CD4-positive, alpha-beta T cell (primary cell): ENCODE results near the gene RAD9A. TPM values are rescaled to one million over a fixed set of nuclear protein-coding genes. Genes with fewer than 3 reads are reported as not detected.

ENCODE experiments used
- ATAC-seq: fragments of 200-7000 bp; cut with Tn5 transposase; one replicate; pipeline ENCODE4 v1.10.0; 2022; ENCODE audit warnings: mild to moderate bottlenecking; ENCODE audit not compliant: poor library complexity
- CTCF ChIA-PET: fragments of 350-600 bp; sonication (Branson Sonifier 250); formaldehyde crosslinking; loops from one replicate; lab custom pipeline; 2021; ENCODE audit warnings: antibody characterized with exemption, inconsistent platforms; lab: Charles Lee
- POLR2A ChIA-PET: fragments of 350-600 bp; sonication (Branson Sonifier 250); formaldehyde crosslinking; loops from one replicate; lab custom pipeline; 2021; ENCODE audit warnings: antibody characterized with exemption, inconsistent platforms; lab: Charles Lee
- DNase-seq, 14 experiments: peaks; one replicate each; pipeline ENCODE4 v3.0.0-alpha.2; 2013 to 2020; ENCODE audit warnings: mixed read lengths in 2 of 14
- H3K27ac ChIP-seq, 2 donors: one replicate each; pipeline versions ENCODE4 v1.5.1 to v1.7.0; 2013; ENCODE audit warnings: low read length in 2 of 2, low read depth in 1 of 2, mild to moderate bottlenecking in 1 of 2
- H3K27me3 ChIP-seq, 2 experiments: 1 replicate in 1 of 2; 2 replicates in 1 of 2; pipeline versions ENCODE4 v1.6.1 to v1.7.0; 2013; ENCODE audit warnings: low read length in 2 of 2, control low read depth in 1 of 2, mild to moderate bottlenecking in 1 of 2, moderate library complexity in 1 of 2; ENCODE audit not compliant: insufficient read depth in 2 of 2, control insufficient read depth in 1 of 2
- H3K36me3 ChIP-seq: one replicate; pipeline ENCODE4 v1.6.1; 2013; ENCODE audit warnings: low read length, control low read depth; ENCODE audit not compliant: insufficient read depth
- H3K4me1 ChIP-seq: one replicate; pipeline ENCODE4 v1.6.1; 2013; ENCODE audit warnings: low read length, control low read depth; ENCODE audit not compliant: insufficient read depth
- H3K4me3 ChIP-seq: one replicate; pipeline ENCODE4 v1.5.1; 2013; ENCODE audit warnings: mild to moderate bottlenecking, low read length, moderate library complexity
- H3K9me3 ChIP-seq, 2 experiments: 1 replicate in 1 of 2; 2 replicates in 1 of 2; pipeline versions ENCODE4 v1.6.1 to v1.7.0; 2013; ENCODE audit warnings: low read length in 2 of 2, mild to moderate bottlenecking in 2 of 2, control low read depth in 1 of 2, moderate library complexity in 1 of 2; ENCODE audit not compliant: control insufficient read depth in 1 of 2, insufficient read depth in 1 of 2
- H3K27ac Mint-ChIP-seq: one replicate; pipeline ENCODE4 v1.8.0; 2020; ENCODE audit warnings: mixed read lengths
- H3K27me3 Mint-ChIP-seq: one replicate; pipeline ENCODE4 v1.8.0; 2021; ENCODE audit warnings: mixed read lengths
- H3K36me3 Mint-ChIP-seq: one replicate; pipeline ENCODE4 v1.8.0; 2021; ENCODE audit warnings: low read depth, mixed read lengths
- H3K4me1 Mint-ChIP-seq: one replicate; pipeline ENCODE4 v1.8.0; 2021; ENCODE audit warnings: low read depth, mixed read lengths
- H3K4me3 Mint-ChIP-seq: one replicate; pipeline ENCODE4 v1.8.0; 2020; ENCODE audit warnings: mild to moderate bottlenecking, mixed read lengths
- H3K9me3 Mint-ChIP-seq: one replicate; pipeline ENCODE4 v1.8.0; 2020; ENCODE audit warnings: mixed read lengths
- CTCF ChIP-seq: fragments of 200-600 bp; IDR thresholded peaks from one replicate; pipeline ENCODE4 v1.8.0; 2022; ENCODE audit warnings: antibody characterized with exemption, mild to moderate bottlenecking
- intact Hi-C, 2 experiments: fragments of 100-400 bp; cut with DNase I in 1 of 2; cut with micrococcal nuclease in 1 of 2; formaldehyde crosslinking; loops; one replicate each; pipeline versions ENCODE4 v1.15.1 to v1.9.0; 2023 to 2025; cut with DNase I, micrococcal nuclease
- total RNA-seq, 174 experiments: library from RNA in 2 of 174; stranded (reverse) in 2 of 174; gene quantifications; one replicate each; pipeline ENCODE4 v1.2.3 and lab custom pipeline; 2021 to 2026

The RAD9A gene
- total RNA-seq, 2 experiments from 2014 or later: 19.3 to 20.3 TPM

- ATAC-seq: no peak
- ChIA-PET CTCF (interaction anchor here (1.0 to 5.3 kb wide), 6 partner anchors 9 to 64 kb away, joined by 3 to 46 read pairs (median 4); partner anchors contain the start of genes CARNS1, PTPRCAP and TMEM134), POLR2A (interaction anchor here (0.9 to 7.1 kb wide), 20 partner anchors 8 to 1980 kb away, joined by 3 to 353 read pairs (median 8); partner anchors contain the start of genes AIP, ANKRD13D, CABP4 and CARNS1)
- no peaks in the 10 kb centered on the region for H3K9me3 Mint-ChIP-seq
- H3K27ac Mint-ChIP-seq: peak overlapping the region; percentile 98
- H3K9me3 ChIP-seq: no peaks in the 10 kb centered on the region
- peak overlapping the region; percentile 100 for H3K4me3 ChIP-seq
- peaks cover 48% of the 10 kb centered on the region for H3K36me3 ChIP-seq
- H3K36me3 Mint-ChIP-seq: peaks cover 63% of the 10 kb centered on the region
- DNase-seq: peak in 10 of 14 experiments; percentile 39 to 87 (median 56)
- intact Hi-C loops: loop anchor here (2.0 to 5.0 kb wide), 2 partner anchors 16 to 103 kb away; partner anchors contain the start of genes CDK2AP2 (in 1 of the 2) and PITPNM1 (in 1 of the 2)
- peak overlapping the region; percentile 72 to 84 for H3K27ac ChIP-seq
- H3K4me1 ChIP-seq: peaks cover 86% of the 10 kb centered on the region
- peaks cover 71% of the 10 kb centered on the region for H3K4me1 Mint-ChIP-seq
- no peaks in the 10 kb centered on the region for H3K27me3 Mint-ChIP-seq
- H3K27me3 ChIP-seq: no peaks in the 10 kb centered on the region
- H3K4me3 Mint-ChIP-seq: peak overlapping the region; percentile 100
- no peak for TF ChIP-seq CTCF
These were observed 12.9 kb downstream of the RAD9A start for GRCh38 chr11:67404515-67405195.

GRCh38 chr11:67405196-67405567 lies 13.4 kb downstream of the RAD9A start:
- Histone ChIP-seq H3K4me1 (peaks cover 86% of the 10 kb centered on the region), H3K4me3 (peak overlapping the region; percentile 100), H3K27me3 (no peaks in the 10 kb centered on the region), H3K9me3 (no peaks in the 10 kb centered on the region), H3K36me3 (peaks cover 49% of the 10 kb centered on the region), H3K27ac (peak overlapping the region; percentile 72 to 84)
- no peak for TF ChIP-seq CTCF
- H3K4me1 Mint-ChIP-seq: peaks cover 73% of the 10 kb centered on the region
- DNase-seq: peak in 2 of 14 experiments; percentile 49 to 50
- H3K9me3 Mint-ChIP-seq: no peaks in the 10 kb centered on the region
- ATAC-seq: no peak
- H3K27me3 Mint-ChIP-seq: no peaks in the 10 kb centered on the region
- intact Hi-C loops: loop anchor here in 1 of 2 experiments (2.0 kb wide), 1 partner anchor 16 kb away; no protein-coding TSS in a partner anchor
- H3K27ac Mint-ChIP-seq: peak overlapping the region; percentile 98
- peak overlapping the region; percentile 100 for H3K4me3 Mint-ChIP-seq
- ChIA-PET CTCF (interaction anchor here (1.0 to 5.3 kb wide), 5 partner anchors 8 to 64 kb away, joined by 3 to 46 read pairs (median 4); partner anchors contain the start of genes CARNS1 and TMEM134), POLR2A (interaction anchor here (1.0 to 7.1 kb wide), 13 partner anchors 8 to 117 kb away, joined by 3 to 353 read pairs (median 21); partner anchors contain the start of genes AIP, ANKRD13D, CABP4 and CARNS1)
- H3K36me3 Mint-ChIP-seq: peaks cover 61% of the 10 kb centered on the region

DNA sequence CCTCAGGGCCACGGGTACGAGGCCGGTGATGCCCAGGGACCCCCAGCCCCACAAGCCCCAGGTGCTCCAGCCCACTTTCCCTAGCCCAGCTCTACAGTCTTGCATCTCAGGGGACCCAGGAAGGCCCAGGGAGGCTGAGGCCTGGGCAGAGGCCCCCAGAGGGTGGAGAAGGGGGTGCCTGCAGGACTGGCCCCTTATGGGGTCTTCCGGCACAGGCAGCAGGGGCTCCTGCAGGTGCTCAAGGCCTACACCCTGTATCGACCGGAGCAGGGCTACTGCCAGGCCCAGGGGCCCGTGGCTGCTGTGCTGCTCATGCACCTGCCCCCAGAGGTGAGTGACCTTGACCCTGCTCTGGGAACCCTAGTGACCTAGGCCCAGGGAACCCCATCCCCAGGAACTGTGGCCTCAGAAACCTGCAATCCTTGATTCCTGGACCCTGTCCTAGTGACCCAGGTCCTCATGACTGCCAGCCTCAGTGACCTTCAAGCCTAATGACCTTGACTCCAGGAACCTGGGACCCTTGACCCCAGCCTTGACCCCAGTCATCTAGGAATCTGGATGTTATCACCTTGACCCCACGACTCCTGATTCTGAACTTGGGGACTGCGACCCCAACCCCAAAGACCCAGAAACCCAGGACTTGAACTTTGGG lies 14.0 kb downstream of the RAD9A start:
- Histone ChIP-seq H3K27ac (peak overlapping the region; percentile 41 to 84), H3K4me1 (peaks cover 86% of the 10 kb centered on the region), H3K36me3 (peaks cover 47% of the 10 kb centered on the region), H3K4me3 (peak overlapping the region; percentile 100), H3K27me3 (no peaks in the 10 kb centered on the region), H3K9me3 (no peaks in the 10 kb centered on the region)
- Mint-ChIP-seq H3K27me3 (no peaks in the 10 kb centered on the region), H3K36me3 (peaks cover 55% of the 10 kb centered on the region), H3K4me3 (peak overlapping the region; percentile 100), H3K27ac (peak overlapping the region; percentile 98), H3K9me3 (no peaks in the 10 kb centered on the region), H3K4me1 (peaks cover 73% of the 10 kb centered on the region)
- ChIA-PET POLR2A (interaction anchor here (1.0 to 7.1 kb wide), 9 partner anchors 7 to 77 kb away, joined by 3 to 353 read pairs (median 61); partner anchors contain the start of genes AIP, CABP4, CARNS1 and POLD4), CTCF (interaction anchor here (1.0 to 5.3 kb wide), 4 partner anchors 8 to 55 kb away, joined by 3 to 46 read pairs (median 4); partner anchors contain the start of gene CARNS1)
- no peak for TF ChIP-seq CTCF
- DNase-seq: no peak
- no peak for ATAC-seq
- intact Hi-C loops: loop anchor here in 1 of 2 experiments (2.0 kb wide), 2 partner anchors 15 to 29 kb away; no protein-coding TSS in a partner anchor
